H1 (cell line): ENCODE results near the gene KRT77. TPM values are rescaled to one million over a fixed set of nuclear protein-coding genes. Genes with fewer than 3 reads are reported as not detected.

Experiments used
- SP1 ChIP-seq: IDR thresholded peaks from 2 replicates; pipeline ENCODE4 v1.6.1; 2011; ENCODE audit warnings: low read depth, low read length
- polyA plus RNA-seq, 7 experiments: library from polyadenylated mRNA; depleted of rRNA in 3 of 7; stranded (reverse) in 5 of 7; unstranded in 2 of 7; fragments of >200 nt in 5 of 7; fragments of 200-250 nt in 2 of 7; gene quantifications; 1 replicate in 5 of 7; 2 replicates in 1 of 7; 4 replicates in 1 of 7; pipeline versions ENCODE4 v1.2.1 to v1.2.3, GENCODE V29; 2011 to 2013; ENCODE audit warnings: missing spikeins in 2 of 7, mixed read lengths in 2 of 7
- total RNA-seq: library from RNA; stranded (reverse); fragmentation: NEBNext Ultra II Directional; extraction: Animal tissue kit (Norgen Biotek cat#: 25700); gene quantifications from 2 replicates; pipeline ENCODE4 v1.2.1, GENCODE V29; 2021

Gene KRT77
- total and polyA plus RNA-seq, 2 of the 8 experiments (the other 6 are each of a cell fraction or from before 2014, with no cell fraction given), result 0.02 TPM; not detected in 1

- no peak for TF ChIP-seq SP1
- TF ChIP-seq, all 59 proteins: peak for 0
Measured at GRCh38 chr12:52660934-52661499, 42.3 kb downstream of the KRT77 start (continued).
